Measurements from ENCODE around the gene NEBL.

Gene NEBL

GRCh38 chr10:20901110-20901509 is 4.0 kb upstream of the NEBL start:
- no peak for DNase-seq (ENCODE audit: low read depth, low spot score)

- DNase-seq (ENCODE audit: low read depth, low spot score) = no peak
Measured at GRCh38 chr10:20898866-20899535, 1.9 kb upstream of the NEBL start.

DNA sequence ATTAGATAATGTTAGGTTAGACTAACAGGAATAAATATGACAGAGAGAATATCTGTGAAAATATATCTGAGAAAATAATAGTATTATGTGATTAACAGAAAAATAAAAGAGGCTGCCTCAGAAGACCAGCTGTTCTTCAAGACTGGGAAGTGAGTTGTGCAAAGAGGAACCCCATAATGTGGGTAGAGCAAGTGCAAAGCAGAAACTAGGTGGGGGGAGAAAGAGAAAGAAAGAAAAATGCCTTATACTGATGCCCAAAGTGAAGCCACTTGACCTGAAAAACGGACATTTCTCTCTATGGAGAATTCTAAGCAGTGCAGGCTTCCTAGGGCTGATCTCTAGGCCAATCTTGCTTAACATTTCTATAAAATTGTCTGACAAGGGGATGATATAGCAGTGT is 3.8 kb downstream of the NEBL start:
- DNase-seq (ENCODE audit: low read depth, low spot score) = no peak

DNA sequence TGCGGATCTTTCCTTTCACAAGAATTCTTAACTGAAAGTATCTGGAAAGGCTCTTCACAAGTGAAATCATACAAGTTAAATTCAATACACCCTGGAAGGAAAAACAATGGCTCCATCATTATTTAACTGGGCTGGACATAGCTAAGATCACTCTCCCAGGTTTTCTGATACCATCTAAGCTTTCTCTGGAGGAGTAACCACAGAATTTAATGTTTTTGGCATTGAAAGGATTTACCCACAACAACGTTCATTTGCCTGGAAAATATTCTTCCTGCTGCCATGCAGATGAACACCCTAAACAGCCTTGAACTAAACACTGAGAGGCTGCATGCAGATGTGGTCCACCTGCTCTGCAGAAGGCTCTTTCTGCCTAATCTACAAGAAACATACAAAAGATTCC is 4.3 kb downstream of the NEBL start:
- DNase-seq (ENCODE audit: low read depth, low spot score) = no peak

DNA sequence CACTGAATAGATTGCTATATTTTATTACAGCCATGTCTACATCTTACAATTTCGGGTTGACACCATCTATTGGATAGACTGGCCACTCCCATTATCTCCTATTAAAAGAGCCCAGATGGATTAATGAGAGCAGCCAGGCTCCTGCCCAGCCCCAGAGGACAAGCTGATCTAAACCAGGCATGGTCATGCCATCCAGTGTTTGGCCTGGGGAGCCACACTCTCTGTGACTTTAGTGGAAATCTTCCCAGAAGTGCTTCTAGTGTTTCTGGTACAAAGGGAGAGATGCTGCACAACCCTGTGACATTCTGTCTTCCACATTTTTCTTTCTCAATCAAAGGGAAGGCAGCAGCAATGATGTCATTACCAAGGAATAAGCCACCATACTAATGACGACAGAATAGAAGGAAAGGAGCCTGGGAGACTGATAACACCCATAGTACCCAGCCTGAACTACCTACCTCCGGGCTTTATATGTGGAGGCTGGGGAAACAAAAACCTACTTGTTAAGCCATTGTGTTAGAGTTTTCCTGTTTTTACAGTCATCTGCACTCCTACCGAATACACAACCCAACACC is 5.0 kb downstream of the NEBL start:
- no peak for DNase-seq (ENCODE audit: low read depth, low spot score)

DNA sequence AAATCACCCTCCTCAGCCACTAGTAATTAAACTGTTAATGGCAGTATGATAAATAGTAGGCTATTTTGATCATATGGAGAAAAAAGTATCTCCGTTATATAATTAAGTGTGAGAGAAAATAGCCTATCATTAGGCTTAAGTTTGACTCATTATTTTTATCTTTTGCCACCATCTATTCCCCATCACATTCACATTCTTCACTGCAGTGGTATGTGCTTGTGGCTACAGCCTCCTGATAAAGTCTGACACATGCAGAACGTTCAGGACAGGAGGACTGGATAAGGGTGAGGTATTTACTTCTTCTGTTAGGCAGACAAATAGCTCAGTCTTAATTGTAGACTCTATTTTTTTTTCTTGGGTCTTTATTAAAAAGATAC is 5.8 kb downstream of the NEBL start:
- no peak for DNase-seq (ENCODE audit: low read depth, low spot score)

- no peak for DNase-seq (ENCODE audit: low read depth, low spot score)
Measured at GRCh38 chr10:20890491-20891337, 6.4 kb downstream of the NEBL start.

- no peak for DNase-seq (ENCODE audit: low read depth, low spot score)
Measured at GRCh38 chr10:20890009-20890408, 7.1 kb downstream of the NEBL start.

- no peak for DNase-seq (ENCODE audit: low read depth, low spot score)
Measured at GRCh38 chr10:20888620-20889330, 8.3 kb downstream of the NEBL start.

DNA sequence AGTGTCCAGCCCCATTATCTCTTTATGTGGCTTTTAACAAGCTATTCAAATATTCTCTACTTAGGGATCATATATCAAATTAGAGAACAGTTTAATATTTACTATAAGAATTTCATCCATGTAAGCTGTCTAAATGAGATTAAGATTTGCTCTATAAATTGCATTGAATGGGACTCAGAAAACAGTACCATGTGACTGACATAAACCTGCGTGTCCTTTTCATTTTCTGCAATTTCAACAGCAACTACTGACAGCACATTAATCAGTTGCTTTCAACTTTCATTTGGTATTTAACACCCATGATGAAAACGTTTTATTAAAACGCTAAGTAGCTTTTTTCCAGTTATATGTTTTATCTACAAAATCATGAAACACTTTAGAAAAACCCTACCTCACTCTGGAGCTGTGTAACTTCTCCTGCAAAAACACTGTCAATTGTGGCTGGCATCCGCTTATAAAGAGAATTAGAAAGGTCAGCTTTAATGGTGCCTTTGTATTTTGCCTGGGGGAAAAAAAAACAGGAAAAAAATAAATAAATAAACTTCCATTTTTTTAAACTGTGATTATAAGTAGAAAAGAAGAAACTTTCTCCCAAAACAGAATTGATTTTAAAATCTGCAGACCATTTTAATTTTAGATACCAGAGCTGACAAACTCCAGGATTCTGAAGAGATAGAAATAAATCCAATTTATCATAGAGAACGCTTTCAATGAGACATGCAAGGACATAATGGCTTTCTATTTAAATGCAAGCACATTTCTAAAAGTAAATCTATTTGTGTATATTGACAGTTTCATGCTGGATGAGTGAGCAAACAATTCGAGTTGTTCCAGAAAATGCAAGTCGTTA is 9.2 kb downstream of the NEBL start:
- no peak for DNase-seq (ENCODE audit: low read depth, low spot score)

DNA sequence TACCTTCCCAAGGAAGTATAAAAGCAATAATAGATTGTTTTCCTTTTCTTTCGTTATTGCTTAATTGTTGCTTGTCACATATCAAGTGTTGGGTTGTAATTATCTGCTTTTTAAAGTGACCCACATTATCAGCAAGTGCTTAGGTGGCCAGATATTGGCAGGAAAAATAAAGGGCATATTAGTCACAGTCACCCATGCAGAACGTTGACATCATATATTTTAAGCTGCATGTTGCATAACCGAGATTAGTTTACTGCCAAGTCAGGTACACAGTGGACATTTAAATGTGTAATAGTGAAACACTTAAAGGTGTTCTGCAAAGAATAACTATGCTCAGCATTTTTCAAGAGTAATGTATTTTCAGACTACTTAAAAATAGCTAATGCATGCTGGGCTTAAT is 11.4 kb downstream of the NEBL start:
- no peak for DNase-seq (ENCODE audit: low read depth, low spot score)

- no peak for DNase-seq (ENCODE audit: low read depth, low spot score)
Measured at GRCh38 chr10:20883552-20883951, 13.6 kb downstream of the NEBL start.

DNA sequence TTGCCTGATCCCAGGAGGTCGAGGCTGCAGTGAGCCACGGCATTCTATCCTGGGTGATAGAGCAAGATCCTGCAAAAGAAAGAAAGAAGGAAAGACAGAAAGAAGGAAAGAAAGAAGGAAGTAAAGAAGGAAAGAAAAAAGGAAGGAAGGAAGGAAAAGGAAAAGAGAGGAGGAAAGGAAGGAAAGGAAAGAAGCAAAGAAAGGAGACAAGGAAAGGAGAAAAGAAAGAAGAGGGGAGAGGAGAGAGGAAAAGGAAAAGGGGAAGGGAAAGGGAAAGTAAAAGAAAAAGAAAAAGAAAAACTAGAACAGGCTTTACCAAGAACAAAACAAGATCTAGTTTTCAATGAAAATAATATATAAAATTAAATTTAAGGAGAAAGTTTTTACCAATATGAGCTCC is 15.0 kb downstream of the NEBL start:
- no peak for DNase-seq (ENCODE audit: low read depth, low spot score)

GRCh38 chr10:20879136-20879535 is 18.0 kb downstream of the NEBL start:
- DNase-seq (ENCODE audit: low read depth, low spot score) = no peak

GRCh38 chr10:20877986-20878983 is 18.8 kb downstream of the NEBL start:
- no peak for DNase-seq (ENCODE audit: low read depth, low spot score)

DNA sequence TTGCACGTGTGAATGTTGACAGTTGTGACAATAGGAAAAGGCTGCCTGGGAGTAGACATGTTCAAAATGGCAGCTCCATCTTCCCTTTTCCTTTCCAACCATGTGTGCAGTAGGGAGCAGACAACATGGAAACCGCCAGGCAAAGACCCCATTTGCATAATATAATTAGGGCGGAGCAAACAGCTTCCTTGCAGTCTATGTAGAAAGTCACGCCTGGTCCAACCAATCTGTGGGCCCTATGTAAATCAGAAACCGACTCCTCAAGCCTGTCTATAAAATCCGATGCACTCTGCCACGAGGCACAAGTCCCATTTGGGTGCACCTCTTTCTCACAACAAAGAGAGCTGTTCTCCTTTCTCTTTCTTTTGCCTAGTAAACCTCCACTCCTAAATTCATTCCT is 19.6 kb downstream of the NEBL start:
- no peak for DNase-seq (ENCODE audit: low read depth, low spot score)

DNA sequence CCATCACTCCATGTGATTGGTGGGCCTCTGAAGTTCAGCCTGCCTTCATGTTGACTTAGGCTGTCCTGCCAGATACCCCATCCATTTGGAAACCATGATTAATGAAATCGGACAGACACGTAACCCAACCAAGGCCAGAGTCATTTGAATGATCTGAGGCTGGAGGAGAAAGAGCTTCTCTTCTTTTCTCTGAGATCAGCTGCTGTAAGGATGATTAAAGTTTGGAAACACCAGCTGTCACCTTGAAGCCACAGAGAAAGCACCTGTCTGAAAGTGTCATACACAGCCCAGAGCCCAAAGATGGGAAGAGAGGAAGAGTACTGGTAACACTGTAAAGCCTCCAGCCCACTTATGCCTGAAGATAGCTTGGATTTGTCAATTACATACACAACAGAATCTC is 22.9 kb downstream of the NEBL start:
- no peak for DNase-seq (ENCODE audit: low read depth, low spot score)

GRCh38 chr10:20871970-20872369 is 25.1 kb downstream of the NEBL start:
- DNase-seq (ENCODE audit: low read depth, low spot score) = no peak

- no peak for DNase-seq (ENCODE audit: low read depth, low spot score)
Measured at GRCh38 chr10:20870834-20871233, 26.3 kb downstream of the NEBL start.

GRCh38 chr10:20863008-20863407 is 34.1 kb downstream of the NEBL start:
- DNase-seq (ENCODE audit: low read depth, low spot score) = no peak
